ENCODE measurements around the gene PGM5.

The PGM5 gene

DNA sequence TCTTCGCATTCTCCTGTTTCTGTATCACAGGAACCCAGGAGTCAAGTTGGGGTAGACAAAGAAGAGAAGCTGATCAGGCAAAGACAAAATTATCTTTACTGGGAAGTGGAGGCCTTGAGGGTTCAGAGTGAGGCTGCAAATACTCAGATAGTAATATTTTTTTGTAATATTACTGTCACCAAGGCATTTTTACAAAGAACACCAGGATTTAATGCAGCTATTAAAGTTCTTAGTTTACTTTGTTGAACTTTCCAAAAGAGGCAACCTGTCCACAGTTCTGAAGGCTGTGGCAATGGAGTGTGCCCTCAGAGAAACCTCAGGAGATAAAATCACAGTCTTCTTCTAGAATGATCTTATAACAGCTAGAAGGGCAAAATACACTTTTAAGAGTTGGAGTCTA lies 74.9 kb downstream of the PGM5 start:
- in situ Hi-C loops (cut with HindIII; ENCODE audit: low sequenced_read_pairs) = no loop called here

DNA sequence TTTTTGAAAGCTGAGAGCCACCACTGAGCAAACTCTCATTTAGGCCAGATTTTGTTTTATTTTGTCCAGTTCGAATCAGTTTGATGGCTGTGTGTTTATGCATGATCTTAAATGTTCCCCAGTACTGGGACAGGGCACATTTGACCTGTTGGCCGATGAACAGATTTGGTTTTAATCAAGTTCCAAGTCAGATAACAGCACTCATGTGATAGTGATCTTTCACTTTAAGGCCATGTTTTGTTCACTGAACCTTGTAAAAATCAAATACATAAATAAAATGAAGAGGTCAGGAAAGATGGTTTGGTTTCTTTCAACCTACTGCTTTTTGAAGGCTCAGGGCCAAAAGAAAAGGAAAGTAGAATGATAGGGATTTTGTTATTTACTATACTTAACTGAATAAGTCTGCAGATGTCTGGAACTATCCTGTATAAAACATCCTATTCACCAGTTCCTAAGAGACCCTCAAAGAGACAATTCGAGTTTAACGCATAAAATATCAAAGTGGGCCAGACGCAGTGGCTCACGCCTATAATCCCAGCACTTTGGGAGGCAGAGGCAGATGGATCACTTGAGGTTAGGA lies 77.2 kb downstream of the PGM5 start:
- in situ Hi-C loops (cut with HindIII; ENCODE audit: low sequenced_read_pairs) = no loop called here

DNA sequence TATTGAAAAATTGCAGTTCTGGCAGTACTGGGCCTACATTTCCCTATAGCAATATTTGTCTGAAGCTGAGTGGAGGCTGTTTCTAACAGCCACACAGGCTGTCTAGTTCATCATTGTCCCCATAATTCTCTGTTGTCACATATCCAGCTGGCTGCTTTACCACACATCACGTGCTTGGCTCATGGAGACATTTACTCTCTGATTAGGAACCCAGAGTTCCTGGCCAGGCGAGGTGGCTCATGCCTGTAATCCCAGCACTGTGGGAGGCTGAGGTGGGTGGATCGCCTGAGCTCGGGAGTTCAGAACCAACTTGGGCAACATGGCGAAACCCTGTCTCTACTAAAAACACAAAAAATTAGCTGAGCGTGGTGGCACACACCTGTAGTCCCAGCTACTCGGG lies 81.4 kb downstream of the PGM5 start:
- in situ Hi-C loops (cut with HindIII; ENCODE audit: low sequenced_read_pairs) = no loop called here

DNA sequence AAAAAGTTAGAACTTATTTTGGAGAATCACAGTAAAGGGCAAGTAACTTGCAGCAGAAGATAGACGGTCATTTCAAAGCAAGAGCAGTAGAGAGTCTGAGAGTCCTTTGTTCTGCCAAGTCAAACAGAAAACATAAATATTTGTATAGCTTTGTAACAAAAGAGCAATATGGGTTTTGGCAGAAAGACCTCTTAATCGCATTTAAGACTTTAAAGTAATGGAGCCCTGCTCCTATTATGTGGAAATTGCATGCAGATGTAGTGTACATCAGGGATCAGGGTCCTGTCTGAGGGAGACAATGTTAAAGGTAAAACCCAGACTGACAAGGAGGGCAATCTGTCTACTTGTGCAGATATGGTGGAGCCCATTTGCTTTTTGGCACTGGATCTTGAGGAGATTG lies 87.2 kb downstream of the PGM5 start:
- in situ Hi-C loops (cut with HindIII; ENCODE audit: low sequenced_read_pairs) = no loop called here

DNA sequence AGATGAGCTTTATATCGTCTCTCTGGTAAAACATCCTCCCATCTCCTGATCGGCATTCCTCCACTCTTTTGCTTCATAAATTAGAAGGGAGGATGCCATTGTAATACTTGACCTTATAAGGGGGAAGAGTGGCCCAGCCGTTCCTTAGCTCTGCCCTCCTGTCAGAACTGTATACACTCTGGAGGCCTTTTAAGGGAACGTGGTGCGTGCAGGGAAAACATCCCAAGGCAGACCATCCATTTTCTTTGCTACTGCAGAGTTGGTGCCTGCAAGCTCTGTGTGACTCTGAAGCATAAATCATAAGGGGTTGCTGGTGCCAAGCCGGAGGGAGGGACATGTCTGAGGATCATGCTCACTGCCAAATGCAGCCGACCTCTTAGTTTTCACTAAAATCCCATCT lies 90.4 kb downstream of the PGM5 start:
- in situ Hi-C loops (cut with HindIII; ENCODE audit: low sequenced_read_pairs) = no loop called here

DNA sequence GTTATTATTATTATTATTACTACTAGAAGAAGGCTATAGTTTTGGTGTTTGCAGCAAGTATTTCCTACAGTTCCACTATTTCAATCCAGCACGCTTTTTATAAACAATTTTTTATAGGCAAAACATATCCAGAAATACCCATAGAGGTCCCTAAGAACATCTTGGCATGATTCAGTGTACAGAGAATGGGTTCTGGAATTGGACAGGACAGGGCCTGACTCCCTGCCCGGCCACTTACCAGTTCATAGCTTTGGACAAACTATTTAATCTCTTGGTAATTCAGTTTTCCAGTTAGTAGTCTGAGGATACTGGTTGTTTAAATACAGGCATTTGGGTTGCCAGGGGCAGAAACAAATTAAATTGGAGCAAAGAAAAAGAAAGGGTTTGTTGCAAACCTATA lies 91.2 kb downstream of the PGM5 start:
- in situ Hi-C loops (cut with HindIII; ENCODE audit: low sequenced_read_pairs) = no loop called here

DNA sequence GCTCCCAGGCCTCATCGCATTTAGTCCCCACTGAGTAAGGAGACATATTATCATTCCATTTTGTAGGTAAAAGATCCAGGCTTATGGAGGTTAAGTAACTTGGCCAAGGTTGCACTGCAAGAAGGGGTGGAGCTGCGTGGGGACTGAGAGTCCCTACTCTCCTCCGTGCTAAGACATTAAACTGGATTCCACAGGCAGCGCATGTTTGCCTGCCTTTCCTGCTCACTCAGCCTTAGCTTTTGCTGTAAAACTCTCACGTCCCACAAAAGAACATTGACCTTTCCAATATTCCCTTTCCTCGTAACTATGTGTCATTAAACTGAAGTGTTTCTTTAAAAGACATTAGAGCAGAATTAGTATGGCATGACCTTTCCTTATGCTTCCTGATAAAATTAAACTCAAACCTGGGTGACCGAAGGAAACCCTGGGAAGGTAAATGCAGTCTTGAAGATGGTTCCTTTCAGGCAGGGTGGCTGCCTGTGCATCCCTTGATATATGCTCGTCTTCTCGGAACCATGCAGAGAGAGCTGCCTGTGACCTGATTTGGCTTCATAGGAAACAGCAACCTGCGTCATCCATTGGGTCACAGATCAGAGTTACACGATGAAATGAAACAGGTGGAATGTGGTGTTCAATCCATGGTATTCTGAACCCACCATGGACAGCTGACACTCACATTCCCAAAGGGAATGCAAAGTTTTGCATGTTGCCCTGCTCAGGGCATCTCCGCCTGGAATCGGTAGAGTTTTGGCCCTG lies 98.3 kb downstream of the PGM5 start:
- in situ Hi-C loops (cut with HindIII; ENCODE audit: low sequenced_read_pairs) = no loop called here

DNA sequence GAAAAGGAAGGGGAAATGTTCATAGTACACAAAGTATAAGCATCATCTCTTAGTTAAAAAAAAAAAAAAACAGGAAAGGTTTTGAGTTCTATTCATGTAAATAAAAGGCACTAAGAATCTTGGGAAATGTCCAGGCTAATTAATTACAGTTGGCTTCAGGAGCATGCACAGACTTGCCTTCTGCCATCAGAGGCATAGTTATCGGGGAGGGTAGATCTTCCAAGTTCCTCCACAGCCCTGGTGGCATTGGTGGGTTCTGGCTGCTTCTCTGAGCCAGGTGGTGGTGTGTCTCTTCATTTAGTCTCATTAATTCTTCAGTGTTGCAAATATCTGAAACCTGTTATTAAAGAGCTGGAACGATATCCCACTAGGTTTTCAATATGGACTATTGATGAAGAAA lies 99.0 kb downstream of the PGM5 start:
- in situ Hi-C loops (cut with HindIII; ENCODE audit: low sequenced_read_pairs) = no loop called here

DNA sequence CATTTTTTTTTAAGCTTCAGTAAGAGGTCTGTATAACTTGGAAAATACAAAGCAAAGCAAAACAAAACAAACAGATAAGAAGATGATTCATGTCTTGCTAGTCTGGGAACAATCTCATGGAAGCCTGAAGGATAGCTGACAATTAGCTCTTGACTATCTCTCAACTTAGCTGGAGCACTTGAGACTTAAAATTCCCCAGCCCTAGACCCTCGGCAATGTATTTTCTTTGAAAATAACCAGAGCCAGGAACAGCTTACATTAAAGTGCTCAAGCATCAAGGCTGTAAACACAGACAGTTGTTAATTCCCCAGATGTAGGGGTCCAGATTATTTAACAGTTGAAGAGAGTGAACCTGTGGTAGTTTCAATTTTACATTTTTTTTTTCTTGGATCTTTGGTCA lies 101.4 kb downstream of the PGM5 start:
- in situ Hi-C loops (cut with HindIII; ENCODE audit: low sequenced_read_pairs) = no loop called here

DNA sequence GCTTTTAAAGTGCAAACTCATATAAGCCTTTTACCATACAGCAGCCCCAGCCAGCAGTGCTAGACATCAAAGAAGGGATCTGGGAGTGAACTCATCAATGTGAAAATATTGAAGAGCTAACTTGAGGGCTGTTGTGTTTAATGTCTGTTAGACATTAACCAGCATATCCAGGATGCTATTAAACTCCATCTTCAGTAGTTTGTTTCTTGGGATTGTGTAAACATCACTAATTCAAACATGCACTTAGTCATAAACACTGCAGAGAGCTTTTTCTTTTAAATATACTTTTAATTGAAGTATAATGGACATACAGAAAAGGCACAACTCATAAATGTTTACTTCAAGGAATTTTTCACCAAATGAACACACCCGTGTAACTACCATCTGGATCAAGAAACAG lies 102.5 kb downstream of the PGM5 start:
- in situ Hi-C loops (cut with HindIII; ENCODE audit: low sequenced_read_pairs) = no loop called here

DNA sequence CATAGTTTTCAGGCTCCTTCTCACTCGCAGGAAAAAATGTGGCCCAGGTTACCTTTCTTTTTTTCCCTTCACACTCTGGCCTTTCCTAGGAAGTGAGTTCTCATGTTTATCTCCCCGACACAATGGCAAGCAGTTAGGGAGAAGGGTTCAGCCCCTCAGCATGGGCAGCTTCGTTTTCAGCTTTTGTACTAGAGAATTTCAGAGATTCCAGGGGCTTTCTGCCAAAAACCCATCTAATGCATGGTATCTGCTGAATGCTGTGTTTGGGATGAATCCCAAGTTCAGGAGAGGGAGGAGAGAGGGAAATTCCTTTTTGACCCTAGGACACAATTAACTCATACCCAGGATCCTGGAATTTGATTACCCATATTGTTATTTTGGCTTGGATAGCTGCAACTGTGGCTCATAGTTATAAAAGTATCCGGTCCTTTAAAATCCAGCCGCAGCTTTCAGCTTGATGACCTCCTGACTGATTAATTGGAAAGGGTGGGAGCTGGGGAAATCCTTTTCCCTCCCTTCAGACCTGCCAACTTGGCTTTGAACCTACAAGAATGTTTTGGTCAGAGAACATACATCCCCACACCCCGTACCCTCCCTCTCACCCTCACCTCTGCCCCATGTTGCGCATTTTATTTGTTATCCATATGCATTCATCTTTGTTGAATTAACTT lies 105.8 kb downstream of the PGM5 start:
- in situ Hi-C loops (cut with HindIII; ENCODE audit: low sequenced_read_pairs) = no loop called here

DNA sequence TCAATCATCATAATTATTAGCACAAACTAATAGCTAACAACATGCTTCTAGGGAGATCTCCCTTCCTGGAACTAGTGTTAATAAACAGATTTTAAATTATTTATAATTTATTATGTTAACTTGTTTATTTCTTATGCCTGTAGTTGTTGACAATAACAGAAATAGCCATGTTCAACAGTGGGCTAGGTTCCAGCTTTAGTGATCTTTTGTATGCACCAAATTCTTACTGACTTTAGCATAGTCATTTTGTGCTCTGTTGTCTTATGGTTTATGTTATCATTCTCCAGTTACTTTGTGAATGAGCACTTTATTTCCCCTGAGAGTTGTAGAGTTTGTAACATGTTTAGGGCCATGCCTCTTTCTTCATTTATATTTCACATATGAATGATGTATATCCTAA lies 113.7 kb downstream of the PGM5 start:
- in situ Hi-C loops (cut with HindIII; ENCODE audit: low sequenced_read_pairs) = no loop called here

DNA sequence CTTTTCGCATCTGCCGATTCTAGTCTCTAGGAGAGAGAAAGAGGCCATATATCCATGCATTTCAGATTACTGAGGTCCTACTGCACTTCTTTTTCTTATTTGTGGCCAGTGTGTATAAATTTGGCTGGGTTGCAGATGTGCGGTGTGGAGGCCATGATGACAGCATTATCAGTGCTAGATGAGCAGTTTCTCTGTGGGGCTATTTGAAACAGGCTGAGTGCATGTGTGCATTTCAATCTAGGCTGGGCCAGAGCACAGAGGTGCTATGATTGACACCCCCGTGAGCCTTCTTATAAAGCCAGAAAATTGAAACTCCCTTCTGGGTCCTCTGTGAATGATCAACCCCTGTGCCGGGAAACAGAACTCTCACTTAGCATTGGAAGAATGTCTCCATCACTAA lies 114.2 kb downstream of the PGM5 start:
- in situ Hi-C loops (cut with HindIII; ENCODE audit: low sequenced_read_pairs) = no loop called here

DNA sequence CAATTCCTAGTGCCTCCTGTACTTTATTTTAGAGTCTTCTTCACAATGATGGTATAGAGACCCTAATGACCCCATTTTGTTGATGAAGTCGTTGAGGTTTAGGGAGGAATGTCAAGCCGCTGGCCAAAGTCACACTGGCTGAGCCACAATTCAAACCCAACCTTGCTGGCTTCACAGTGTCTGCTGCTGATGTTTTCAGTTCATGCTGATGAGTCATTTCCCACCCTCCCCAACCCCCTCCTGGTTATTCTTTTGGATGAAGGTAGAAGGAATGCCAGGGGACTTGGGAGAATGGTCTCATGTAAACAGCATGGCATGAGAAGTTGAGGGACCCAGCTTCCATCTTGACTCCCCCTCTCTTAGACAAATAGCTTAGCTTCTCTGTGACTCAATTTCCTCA lies 115.7 kb downstream of the PGM5 start:
- in situ Hi-C loops (cut with HindIII; ENCODE audit: low sequenced_read_pairs) = no loop called here

DNA sequence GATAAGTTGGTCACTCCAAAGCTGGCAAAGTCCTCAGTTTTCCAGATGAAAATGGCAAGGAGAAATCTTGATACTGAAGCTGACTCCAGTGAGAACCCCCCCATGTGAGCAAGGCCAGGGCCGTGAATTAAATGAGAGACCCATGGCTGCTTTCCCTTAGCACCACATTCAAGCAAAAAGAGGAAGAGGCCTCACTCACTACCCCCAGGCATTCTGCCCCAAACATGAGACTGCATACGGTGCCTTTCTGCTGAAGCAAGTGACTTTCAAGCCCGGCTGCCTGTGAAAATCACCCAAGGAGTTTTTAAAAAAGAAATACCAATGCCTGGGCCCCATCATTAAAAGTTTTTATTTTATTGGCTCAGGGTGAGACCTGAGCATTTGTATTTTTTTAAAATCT lies 117.4 kb downstream of the PGM5 start:
- in situ Hi-C loops (cut with HindIII; ENCODE audit: low sequenced_read_pairs) = no loop called here

DNA sequence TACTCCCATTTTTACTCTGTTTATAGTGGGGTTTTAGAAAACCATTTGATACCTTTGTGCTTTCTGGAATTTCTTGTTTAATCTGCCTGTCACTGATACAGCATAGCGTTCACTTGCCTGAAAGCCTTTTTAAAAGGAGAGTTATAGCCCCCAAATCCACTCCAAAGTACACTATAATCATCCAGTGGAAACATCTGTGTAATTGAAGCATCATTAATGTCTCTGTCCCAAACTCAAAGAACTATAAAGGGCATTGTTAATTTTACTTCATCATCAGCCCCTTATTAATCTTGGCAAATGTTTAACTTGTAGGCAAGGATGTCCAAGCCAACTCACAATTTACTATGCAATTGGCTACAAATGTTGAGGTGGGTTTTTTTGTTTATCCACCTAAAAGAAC lies 120.0 kb downstream of the PGM5 start:
- in situ Hi-C loops (cut with HindIII; ENCODE audit: low sequenced_read_pairs) = no loop called here

DNA sequence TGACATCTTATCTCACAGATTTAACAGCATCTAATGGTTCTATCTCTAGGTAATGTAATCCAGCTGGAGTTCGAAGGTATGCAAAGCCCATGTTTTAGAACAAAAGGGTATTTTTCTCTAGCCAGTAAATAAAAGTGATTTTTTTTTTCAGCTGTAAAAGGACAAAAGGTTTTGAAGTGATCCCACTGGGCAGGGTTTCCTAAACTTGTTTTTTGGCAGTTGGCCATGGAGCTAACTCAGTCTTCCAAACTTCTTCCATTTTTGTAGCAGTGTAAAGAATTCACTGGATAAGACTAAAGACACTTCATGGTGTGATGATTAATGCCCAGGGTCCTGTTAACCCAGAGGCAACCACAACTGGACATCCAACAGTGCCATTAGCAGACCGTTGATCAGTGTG lies 120.4 kb downstream of the PGM5 start:
- in situ Hi-C loops (cut with HindIII; ENCODE audit: low sequenced_read_pairs) = no loop called here

DNA sequence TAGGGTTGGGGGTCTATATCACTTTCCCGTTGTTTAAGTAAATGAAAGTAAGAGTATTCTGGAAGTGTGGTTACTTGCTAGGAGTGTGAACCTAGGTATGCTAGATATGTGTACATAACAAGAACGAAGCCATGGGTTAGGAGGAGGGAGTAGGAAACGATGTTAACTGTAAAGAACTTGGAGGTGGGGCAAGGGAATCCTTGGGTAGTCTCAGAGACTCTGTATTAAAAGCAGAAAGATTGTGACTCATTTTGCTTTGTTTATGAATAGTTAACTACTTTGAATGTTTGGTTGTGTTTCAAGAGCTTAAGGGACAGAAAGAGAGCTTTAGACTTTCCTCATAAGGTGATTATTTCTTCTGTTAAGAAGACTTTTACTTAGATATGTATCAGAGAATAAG lies 124.4 kb downstream of the PGM5 start:
- in situ Hi-C loops (cut with HindIII; ENCODE audit: low sequenced_read_pairs) = no loop called here

DNA sequence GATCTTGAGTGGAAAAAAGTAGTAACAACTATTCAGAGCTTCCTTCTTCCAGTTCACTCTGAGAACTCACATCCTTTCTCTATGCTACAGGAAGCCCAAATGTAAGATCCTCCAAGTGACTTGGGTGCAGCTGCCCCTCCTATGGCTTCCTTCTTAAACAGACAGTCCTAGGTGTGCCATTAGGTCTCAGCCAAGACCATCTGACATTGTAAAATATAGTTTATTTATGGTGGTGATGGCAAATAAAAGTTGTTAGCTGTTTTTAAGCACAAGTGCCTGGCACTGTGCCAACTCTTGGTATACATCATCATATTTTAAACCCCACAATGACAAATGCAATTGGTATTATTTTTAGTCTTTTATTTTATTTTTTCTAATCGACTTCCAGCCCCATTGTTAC lies 126.1 kb downstream of the PGM5 start:
- in situ Hi-C loops (cut with HindIII; ENCODE audit: low sequenced_read_pairs) = no loop called here

DNA sequence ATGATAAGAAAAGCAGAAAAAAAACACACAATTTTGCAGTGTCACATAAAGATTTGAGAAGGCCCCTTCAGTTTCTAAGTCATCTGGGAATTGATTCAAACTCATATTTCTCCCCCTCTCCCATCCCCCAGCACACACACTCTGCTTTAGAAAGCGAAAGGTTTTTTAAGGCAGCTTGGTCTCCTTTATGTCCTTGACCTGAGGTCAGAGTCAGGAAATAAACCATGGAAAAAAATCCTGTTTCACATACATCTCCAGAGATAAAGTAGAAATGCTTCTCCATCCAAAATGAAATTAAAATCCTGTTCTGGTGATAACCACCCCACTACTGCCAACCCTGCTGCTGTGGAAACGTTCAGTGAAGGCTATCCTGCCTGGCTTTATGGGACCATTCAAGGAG lies 131.7 kb downstream of the PGM5 start:
- in situ Hi-C loops (cut with HindIII; ENCODE audit: low sequenced_read_pairs) = no loop called here

DNA sequence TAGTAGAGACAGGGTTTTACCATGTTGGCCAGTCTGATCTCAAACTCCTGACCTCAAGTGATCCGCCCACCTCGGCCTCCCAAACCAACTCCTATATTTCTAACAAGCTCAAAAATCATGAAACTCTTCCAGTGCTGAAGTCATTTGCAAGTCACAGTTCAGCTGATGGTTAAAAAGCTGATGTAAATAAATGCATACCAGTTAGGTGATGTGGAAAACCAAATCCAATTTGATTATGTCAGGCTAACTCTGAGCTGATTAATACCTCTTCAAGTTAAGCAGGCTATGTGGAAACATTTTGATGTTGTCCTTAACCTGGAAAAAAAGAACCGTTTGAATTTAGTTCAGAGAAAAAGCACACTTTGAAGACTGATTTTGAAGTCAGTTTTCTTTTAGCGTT lies 133.2 kb downstream of the PGM5 start:
- in situ Hi-C loops (cut with HindIII; ENCODE audit: low sequenced_read_pairs) = no loop called here

DNA sequence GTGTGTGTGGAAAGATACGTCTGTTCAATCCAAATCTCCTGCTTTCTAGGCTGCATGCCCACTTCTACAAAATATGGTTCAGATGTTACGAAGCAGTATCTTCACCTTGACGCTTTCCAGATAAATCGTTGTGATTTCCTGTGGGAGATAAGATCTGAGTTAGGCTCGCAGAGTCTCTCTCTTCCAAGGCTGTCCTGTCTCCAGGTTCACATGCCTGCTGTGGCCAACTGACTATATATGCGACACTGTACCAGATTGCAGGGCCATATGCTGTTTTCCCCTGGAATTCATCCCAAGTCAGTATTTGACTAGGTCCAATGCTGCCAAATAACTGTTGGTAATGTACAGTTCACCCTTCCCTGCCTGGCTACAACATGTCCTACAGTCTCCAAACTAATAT lies 136.4 kb downstream of the PGM5 start:
- in situ Hi-C loops (cut with HindIII; ENCODE audit: low sequenced_read_pairs) = no loop called here

DNA sequence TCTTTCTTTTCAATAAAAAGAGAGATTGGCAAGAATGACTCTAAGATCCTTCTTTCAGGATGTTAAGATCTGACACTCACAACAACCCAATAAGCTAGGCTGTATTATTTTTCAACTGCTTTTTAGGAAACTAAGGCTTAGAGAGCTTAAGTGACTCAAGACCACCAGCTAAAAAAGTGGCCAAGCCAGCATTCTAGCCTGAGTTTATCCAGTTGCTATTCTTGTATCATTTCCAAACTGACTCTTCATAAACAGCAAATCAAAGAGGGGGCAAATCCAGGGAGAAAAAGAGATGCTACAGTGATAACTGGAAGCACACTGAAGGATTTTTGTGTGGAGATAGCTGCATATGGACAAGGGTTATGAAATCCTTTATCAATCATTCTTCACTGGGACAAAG lies 137.1 kb downstream of the PGM5 start:
- in situ Hi-C loops (cut with HindIII; ENCODE audit: low sequenced_read_pairs) = no loop called here

Data from DLD1 (cell line).